Endometrial microvascular endothelial cells (primary cell): Measurements from ENCODE around the gene CLCN5. TPM values are rescaled to one million over a fixed set of nuclear protein-coding genes. Genes with fewer than 3 reads are reported as not detected.
"Not testable (repeated sequence)": the region's sequence is repeated elsewhere in the genome, so short reads cannot be mapped to it uniquely, and the experiment has no call there.

ENCODE experiments used
- in situ Hi-C: cut with HindIII; loops from 2 replicates; pipeline ENCODE4 v1.10.0; 2017; ENCODE audit warnings: low sequenced_read_pairs, low pct_unique_long_range_greater_than_20kb; ENCODE audit errors: inconsistent ontology term
- total RNA-seq: library from RNA; depleted of rRNA; stranded (reverse); fragments of >200 nt; gene quantifications from one replicate; pipeline ENCODE4 v1.2.3, GENCODE V29; 2015; ENCODE audit errors: inconsistent ontology term

CLCN5 gene
- total RNA-seq, 1 donor from 2014 or later = 12.2 TPM

DNA sequence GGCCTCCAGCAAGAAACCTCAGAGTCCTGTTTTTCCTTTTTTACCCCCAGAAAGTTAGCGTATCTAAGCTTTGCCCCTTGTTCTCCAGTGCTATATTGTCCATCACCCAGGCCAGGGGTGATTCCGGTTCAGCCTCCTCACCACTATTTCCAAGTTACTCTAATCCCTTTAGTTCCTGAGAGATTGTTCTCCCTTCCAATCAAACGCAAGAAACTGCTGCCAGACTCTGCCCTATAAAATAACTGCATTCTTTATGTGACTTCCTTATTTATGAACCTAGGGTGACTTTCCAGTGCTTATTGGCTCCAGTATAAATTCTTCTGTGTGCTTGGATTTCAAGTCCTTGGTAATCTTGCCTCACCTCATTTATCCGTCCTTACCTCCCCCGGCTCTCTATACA, 65.7 kb downstream of the CLCN5 start:
- in situ Hi-C loops = no loop called here

GRCh38 chrX:49991758-49992157, 69.4 kb downstream of the CLCN5 start:
- in situ Hi-C loops = no loop called here

DNA sequence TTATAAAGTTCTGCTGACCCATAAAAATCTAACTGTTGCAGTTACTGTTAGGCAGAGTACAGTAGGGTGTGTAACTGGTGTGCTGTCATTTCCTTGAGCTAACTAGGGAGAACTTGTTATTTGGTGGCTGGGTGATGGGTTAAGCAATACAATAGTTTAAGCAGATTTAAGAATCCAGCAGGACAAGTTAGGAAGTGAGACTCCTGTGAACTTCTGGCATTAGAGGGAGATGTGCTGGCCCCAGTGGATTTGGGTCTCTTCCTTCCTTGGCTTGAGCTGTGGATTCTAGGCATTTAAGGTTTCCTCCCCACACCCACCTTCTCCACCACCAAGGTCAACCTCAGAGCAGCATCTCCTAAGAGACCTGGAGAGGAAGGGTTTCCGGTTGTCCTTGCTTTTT, 70.5 kb downstream of the CLCN5 start:
- in situ Hi-C loops = no loop called here

DNA sequence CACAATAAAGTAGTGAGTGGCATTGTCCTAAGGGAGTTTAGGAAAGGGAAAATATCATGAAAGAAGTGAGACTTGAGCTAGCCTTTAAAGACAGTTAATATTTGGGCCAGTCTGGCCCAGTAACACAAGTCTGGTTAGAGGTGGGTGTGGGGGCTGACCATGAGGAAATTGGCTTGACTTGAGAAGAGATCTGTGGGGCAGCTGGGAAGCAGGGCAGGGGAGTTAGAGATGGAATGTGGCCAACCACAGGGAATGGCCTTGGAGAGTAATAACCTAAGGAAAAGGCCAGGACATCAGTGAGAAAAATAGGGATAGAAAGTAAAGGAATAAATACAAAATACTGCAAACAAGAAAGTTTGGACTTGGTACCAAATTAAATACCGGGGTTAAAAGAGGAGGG, 71.3 kb downstream of the CLCN5 start:
- in situ Hi-C loops = no loop called here

DNA sequence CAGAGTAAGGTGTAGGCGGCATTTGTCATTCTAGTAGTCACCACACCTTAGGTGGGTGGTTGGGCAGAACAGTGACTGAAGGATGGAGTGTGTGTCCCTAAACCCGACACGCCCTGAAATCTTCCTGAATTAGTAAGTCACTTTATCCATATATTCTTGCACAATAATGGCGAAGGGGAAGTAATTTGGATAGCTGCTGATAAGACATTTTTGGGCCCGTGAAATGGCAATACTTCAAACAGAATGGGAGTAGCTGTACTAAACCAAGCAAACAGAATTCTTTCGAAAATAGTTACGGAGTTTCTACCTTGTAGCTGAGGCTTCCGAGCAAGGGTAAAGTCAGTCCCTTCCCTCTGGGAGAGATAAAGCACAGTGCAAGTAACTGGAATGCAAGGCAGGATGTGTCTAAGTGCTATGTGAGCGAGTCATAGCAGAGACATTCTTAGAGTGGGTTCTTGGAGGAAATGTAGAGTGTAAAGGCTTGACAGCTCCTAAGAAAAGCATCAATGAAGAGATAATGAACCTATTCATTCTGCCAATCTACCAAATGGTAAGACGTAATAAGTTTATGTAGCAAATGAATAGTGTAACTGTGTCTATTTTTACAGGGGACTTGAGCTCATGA, 72.8 kb downstream of the CLCN5 start:
- in situ Hi-C loops = no loop called here

GRCh38 chrX:49995795-49996455, 73.5 kb downstream of the CLCN5 start:
- in situ Hi-C loops = no loop called here

DNA sequence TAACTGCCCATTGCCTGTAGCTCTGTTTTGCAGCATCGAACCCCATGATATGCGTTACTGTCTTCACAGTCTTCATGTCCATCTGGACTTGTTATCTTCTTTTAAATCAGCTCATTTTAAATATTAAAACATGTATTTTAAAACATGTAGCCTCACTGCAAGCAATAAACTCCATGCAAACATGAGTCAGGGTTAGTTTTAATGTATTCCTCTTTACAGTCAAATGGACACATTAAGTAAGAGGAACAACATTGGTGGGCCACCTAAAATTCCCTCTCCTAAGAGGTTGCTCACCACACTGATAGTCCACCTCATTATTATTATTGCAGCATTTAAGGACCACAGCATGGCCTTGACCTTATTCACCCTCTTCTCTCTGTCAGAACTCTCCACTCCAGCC, 74.1 kb downstream of the CLCN5 start:
- in situ Hi-C loops = no loop called here

DNA sequence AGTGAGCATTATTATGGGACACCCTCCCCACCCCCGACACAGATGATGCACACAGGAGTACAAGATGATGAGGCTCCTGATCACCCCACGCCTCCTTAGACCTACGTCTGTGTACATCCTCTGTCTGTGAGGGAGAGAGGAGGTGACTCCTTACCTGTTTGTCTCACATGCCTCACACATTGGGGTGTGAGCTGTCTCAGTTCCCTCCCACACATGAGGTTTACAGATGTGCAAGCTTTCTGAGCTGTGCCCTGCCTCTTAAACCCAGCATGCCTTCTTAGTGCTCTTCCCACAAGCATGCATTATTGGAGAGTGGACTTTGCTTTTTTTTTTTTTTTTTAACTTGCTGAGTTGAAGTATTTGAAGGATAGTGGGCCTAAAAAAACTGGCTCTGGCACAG, 76.7 kb downstream of the CLCN5 start:
- in situ Hi-C loops = no loop called here

- in situ Hi-C loops = no loop called here
Observed at GRCh38 chrX:50000937-50001542, 78.6 kb downstream of the CLCN5 start.

DNA sequence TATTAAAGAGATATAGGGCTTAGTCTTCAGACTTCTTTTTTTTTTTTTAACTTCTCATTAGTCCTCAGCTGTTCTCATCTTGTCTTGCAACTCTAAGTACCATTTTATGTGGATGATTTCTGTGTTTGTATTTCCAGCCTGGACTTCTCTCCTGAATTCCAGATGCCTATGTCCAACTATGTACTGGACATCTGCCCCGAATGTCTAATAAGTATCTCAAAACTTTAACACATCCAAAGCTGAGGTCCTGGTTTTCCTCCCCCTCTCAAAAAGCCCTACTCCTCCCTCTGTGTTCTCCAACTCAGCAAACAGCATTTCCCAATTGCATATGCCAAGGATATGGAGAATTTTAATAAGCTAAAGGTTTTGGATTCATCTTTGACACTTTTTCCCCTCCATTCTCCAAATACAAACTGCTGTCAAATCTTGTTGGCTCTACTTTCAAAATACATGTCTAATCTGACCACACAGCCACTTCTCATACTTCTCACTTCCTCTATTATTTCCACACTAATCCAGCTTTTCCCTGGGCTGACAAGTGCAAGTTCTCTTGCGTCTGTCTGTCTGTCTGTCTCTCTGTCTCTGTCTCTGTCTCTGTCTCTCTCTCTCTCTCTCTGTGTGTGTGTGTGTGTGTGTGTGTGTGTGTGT, 79.8 kb downstream of the CLCN5 start:
- in situ Hi-C loops = no loop called here

- in situ Hi-C loops = no loop called here
Observed at GRCh38 chrX:50003467-50003866, 81.1 kb downstream of the CLCN5 start.

DNA sequence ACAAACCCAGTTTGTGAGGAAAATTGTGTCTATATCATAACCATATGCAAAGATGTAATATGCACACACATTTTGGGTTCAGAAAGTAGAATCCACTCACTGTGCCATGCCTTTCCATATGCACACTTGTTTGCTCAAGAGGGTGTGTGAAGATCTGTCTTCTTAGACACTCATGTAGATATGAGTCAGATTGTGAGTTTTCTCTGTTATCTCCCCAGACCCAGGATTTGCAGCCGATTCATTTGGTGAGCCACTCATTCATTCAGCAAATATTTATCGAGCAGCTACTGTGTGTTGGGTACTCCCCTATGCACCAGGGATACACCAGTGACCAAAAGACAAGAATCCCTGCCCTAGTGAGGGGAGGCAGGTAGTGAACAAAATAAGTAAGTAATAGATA, 81.5 kb downstream of the CLCN5 start:
- in situ Hi-C loops = no loop called here

DNA sequence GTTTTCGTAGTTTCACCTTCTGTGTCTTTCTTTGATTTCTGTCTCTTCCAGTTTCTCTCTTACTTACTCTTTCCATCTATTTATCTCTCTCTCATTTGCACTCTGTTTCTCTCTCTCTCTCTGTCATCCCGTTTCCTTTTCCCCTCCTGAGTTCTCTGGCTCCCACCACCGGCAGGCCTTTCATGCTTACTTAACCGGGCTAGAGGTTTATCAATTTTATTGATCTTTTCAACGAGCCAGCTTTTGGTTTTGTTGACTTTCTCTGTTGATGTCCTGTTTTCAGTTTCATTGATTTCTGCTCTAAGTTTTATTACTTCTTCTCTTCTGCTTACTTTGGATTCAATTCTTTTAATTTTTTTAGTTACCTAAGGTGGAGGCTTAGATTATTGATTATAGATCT, 103.2 kb downstream of the CLCN5 start:
- in situ Hi-C loops = not testable (repeated sequence)

GRCh38 chrX:50035126-50035525, 112.7 kb downstream of the CLCN5 start:
- in situ Hi-C loops = no loop called here

DNA sequence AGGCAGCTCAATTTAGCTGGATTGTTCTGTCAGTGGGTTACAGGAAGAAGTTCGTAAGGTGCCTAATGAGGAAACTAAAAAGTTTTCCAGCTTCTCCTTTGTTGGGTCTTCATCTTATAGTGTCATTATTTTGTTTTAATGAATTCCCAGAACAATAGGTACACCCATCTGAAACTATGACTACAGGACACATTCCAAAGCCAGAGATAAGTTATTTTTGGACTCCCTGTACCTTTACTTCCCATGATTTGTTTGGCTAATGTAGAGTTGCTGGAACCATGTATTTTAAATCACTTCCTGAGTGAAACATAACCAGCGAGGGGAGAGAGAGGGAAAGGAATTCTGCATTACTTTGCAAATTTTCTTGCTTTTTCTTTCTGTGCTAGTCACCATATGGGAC, 114.0 kb downstream of the CLCN5 start:
- in situ Hi-C loops = no loop called here

DNA sequence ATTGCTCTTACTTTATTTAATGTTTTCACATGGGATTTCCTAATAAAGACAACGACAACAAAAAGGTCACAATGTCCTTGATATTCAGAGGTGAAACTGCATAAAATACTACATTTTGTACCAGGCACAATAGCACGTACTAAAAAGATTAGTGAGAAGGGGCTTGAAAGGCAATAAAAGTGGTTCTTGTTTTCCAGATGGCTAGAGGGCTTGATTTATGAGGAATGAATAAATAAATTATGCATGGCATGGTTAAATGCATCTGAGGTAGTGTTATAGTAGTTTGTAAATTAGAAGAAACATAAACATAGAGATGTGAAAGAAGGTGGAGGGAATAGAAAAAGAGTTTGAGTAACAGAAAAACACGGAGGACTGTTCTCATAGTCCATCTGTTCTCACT, 123.4 kb downstream of the CLCN5 start:
- in situ Hi-C loops = no loop called here

DNA sequence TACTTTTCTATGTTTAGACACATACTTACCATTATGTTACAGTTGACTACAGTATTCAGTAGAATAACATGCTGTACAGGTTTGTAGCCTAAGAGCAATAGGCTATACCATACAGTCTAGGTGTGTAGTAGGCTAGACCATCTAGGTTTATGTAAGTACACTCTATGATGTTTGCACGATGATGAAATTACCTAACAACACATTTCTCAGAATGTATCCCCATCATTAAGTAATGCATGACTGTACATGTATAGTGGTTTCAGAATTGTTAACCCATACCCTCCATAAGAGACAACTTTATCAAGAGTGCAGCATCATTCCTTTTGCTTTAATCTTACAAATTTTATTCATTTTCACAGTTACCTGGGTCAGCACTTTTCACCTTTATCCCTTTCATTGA, 126.8 kb downstream of the CLCN5 start:
- in situ Hi-C loops = no loop called here

- in situ Hi-C loops = no loop called here
Observed at GRCh38 chrX:50054147-50054546, 131.8 kb downstream of the CLCN5 start.

- in situ Hi-C loops = no loop called here
Observed at GRCh38 chrX:50066318-50066937, 144.0 kb downstream of the CLCN5 start.
